ENCODE data around the gene ABCA12.
"Not testable (repeated sequence)": the region's sequence is repeated elsewhere in the genome, so short reads cannot be mapped to it uniquely, and the experiment has no call there.

The ABCA12 gene, protein sequence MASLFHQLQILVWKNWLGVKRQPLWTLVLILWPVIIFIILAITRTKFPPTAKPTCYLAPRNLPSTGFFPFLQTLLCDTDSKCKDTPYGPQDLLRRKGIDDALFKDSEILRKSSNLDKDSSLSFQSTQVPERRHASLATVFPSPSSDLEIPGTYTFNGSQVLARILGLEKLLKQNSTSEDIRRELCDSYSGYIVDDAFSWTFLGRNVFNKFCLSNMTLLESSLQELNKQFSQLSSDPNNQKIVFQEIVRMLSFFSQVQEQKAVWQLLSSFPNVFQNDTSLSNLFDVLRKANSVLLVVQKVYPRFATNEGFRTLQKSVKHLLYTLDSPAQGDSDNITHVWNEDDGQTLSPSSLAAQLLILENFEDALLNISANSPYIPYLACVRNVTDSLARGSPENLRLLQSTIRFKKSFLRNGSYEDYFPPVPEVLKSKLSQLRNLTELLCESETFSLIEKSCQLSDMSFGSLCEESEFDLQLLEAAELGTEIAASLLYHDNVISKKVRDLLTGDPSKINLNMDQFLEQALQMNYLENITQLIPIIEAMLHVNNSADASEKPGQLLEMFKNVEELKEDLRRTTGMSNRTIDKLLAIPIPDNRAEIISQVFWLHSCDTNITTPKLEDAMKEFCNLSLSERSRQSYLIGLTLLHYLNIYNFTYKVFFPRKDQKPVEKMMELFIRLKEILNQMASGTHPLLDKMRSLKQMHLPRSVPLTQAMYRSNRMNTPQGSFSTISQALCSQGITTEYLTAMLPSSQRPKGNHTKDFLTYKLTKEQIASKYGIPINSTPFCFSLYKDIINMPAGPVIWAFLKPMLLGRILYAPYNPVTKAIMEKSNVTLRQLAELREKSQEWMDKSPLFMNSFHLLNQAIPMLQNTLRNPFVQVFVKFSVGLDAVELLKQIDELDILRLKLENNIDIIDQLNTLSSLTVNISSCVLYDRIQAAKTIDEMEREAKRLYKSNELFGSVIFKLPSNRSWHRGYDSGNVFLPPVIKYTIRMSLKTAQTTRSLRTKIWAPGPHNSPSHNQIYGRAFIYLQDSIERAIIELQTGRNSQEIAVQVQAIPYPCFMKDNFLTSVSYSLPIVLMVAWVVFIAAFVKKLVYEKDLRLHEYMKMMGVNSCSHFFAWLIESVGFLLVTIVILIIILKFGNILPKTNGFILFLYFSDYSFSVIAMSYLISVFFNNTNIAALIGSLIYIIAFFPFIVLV (N-terminal part only)

DNA sequence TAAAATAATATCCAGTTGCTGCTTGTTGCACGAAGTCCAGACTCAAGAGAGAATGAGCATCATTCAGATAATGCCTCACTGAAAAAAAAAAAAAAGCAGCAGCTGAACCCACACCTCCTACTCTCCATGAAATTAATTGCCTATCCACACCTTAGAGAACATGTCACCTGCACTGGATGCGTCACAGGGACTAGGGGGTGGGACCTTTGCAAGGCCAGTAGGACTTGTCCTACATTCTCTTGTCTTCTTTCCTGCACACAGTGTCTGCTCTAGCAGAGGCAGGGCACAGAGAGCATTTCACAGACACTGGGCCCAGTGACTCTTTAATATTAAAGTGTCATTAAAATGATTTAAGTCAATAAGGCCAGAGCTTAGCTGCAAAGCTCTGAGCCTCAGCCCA, at the start of gene ABCA12:
ABCA12 (minus strand) TSS at position 148 of the 400 bp plus-strand sequence. CDS start 418 bp downstream, outside the sequence.
- no peak for DNase-seq (ENCODE audit: low read depth in 3 of 3)

DNA sequence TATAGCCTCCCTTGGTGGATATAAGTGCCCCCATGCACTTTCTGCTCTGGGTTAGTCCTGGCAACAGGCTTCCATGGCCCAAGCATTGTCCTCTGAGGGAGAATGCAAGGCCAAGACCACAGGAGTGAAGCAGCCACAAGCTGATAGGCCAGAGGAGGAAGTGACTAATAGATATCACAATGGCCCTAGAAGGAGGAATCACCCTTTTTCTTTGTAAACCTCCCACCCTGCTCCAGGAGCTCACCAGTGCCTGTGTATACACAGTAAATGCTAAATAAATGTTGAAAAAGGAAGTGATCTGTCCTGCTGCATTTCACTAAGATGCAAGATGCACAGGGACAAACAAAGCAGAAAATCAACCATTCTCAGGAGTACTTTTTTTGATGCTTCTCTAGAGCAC, 49.7 kb upstream of the ABCA12 start:
- DNase-seq (ENCODE audit: low read depth in 3 of 3), result no peak

DNA sequence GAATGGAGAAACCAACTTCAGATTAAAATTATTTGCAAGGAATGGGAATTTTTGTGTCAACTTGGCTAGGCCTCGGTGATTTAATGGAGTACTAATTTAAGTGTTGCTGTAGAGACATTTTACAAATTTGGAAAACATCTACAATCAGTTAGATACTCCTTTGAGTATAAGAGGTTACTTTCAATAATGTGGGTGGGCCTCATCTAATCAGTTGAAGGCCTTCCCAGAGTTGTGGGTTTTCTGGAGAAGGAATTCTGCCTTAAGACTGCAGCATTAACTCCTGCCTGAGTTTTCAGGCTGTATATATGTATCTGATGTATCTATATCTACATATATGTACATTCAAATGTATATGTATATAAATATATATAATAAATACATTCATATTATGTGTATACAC, 47.6 kb upstream of the ABCA12 start:
- no peak for DNase-seq (ENCODE audit: low read depth in 3 of 3)

DNA sequence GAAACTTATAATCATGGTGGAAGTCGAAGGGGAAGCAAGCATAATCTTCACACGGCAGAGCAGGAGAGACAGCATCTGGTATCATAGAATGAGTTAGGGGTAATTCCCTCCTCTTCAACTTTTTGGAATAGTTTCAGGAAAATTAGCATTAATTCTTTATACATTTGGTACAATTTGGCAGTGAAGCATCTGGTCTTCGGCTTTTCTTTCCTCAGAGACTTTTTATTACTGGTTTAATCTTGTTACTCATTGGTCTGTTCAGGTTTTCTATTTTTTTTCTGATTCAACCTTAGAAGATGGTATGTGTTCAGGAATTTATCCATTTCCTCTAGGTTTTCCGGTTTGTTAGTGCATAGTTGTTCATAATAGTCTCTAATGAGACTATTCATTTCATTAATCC, 39.7 kb upstream of the ABCA12 start:
- no peak for DNase-seq (ENCODE audit: low read depth in 3 of 3)

DNA sequence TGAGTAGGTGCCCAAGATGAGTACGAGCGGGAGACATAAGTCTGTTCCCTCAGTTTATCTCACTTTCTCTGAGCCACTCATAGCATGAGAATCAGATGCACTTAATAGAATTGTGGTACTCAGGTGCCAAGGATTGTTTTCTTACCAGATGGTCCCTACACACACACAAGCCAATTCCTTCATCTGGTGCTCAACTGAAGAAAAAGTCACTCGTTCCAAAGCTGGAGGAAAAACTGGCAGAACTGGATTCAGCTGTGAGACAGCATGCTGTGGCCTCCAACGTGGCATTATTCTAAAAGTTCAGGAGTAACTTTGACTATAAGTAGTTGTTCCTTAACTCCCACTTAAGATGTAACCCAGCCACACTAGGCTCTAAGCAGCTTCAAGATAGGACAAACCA, 33.4 kb upstream of the ABCA12 start:
- DNase-seq (ENCODE audit: low read depth in 3 of 3), result no peak

DNA sequence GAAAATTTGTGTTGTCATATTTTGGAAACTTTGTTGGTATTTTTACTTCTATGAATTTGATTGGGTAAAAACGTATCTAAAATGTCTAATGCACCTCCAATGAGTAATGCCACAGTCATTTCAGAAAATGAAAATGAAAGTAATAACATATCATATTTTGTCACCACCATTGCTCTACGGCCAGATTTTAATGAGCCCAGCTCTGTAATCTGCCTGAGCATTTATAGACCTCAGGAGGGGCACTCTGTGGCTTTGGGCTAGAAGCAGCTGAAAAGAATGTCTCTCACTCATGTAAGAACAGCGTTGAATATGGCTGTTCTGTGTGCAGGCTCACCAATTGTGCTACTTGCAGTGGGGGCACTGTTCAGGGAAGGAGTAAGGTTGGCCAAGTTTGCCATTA, 32.7 kb upstream of the ABCA12 start:
- DNase-seq (ENCODE audit: low read depth in 3 of 3), result no peak

DNA sequence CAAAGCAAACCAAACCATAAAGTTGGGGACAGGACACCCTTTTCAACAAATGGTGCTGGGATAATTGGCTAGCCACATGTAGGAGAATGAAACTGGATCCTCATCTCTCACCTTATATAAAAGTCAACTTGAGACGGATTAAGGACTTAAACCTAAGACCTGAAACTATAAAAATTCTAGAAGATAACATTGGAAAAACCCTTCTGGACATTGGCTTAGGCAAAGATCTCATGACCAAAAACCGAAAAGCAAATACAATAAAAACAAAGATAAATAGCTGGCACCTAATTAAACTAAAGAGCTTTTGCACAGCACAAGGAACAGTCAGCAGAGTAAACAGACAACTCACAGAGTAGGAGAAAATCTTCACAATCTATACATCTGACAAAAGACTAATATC, 28.1 kb upstream of the ABCA12 start:
- DNase-seq (ENCODE audit: low read depth in 3 of 3), result not testable (repeated sequence)

DNA sequence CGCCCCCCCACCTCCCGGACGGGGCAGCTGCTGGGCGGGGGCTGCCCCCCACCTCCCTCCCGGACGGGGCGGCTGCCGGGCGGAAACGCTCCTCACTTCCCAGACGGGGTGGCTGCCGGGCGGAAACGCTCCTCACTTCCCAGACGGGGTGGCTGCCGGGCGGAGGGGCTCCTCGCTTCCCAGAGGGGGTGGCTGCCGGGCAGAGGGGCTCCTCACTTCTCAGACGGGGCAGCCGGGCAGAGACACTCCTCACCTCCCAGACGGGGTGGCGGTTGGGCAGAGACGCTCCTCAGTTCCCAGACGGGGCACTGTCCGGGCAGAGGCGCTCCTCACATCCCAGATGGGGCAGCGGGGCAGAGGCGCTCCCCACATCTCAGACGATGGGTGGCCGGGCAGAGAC, 24.9 kb upstream of the ABCA12 start:
- not testable (repeated sequence) for DNase-seq (ENCODE audit: low read depth in 3 of 3)

DNA sequence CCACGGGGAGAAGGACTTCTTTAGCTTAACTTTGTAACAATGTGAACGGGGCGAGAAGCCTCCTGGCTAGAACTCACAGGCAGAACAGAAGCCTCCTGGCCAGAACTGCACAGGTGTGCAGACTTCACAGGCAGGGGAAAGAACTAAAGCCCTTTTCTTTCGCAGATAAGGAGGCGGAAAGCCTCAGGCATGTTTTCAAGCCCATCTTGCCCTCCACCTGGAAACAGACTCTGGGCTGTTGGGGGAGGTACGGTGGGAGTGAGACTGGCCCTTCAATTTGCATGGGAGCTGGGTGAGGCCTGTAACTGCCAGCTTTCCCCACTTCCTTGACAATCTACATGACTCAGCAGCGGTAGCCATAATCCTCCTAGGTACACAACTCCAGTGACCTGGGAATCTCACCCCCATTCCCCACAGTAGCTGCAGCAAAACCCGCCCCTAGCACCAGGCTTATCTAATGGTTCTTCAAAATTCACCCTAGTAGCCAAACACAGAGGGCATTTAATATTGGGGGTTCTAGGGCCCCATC, 22.9 kb upstream of the ABCA12 start:
- no peak for DNase-seq (ENCODE audit: low read depth in 3 of 3)

DNA sequence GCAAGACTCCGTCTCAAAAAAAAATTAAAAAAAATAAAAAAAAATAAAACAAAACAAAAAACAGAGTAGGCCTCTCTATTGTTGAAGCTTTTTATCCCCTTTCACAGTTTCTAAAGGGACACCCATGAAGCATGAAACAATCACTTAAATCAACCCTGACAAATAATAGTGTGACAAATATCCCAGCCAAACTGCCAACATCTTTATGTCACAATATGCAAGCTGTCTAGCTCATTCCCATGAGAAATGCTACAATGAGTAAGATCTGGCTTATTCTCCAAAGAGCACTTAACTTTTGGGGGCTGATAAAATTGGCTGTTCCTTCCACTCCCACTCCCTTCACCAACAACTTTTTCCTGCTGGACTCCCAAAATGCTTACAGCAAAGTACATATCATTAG, 21.7 kb upstream of the ABCA12 start:
- no peak for DNase-seq (ENCODE audit: low read depth in 3 of 3)

DNA sequence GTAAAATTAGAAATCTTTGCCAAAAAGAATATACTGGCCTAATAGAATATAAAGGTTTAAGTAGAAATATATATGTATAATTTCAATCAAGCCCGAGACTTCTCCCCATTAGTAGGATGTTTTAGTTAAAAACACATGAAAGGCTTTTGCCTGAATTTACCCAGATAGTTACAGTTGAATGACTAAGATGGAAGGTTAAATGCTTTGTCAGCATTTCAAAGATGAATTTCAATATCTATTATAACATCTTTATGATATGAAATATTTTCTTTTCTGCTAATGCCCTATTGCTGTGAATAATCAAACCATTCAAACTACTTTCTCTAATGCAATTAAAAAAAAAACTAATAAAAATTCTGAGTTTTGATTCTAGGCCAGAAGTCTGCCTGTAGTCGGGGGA, 18.0 kb upstream of the ABCA12 start:
- DNase-seq (ENCODE audit: low read depth in 3 of 3), result no peak

DNA sequence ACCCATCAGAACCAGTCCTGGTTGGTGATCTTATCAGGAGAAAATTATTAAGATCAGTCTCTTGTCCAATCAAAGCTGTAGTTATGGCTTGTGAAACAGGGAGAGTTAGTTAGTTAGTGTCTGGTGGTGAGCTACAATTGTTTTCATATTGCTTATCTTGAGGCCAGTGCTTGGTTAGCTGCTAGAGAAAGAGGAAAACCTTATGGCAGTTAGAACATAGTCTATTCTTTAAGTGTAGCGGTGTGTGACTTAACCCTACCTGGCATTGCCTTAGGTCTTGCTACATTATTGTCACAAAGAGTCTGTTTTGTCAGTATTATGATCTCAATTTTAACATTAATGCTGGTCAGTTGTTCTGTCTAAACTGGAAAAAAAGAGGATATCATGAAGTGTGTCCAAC, 11.5 kb upstream of the ABCA12 start:
- DNase-seq (ENCODE audit: low read depth in 3 of 3), result no peak

DNA sequence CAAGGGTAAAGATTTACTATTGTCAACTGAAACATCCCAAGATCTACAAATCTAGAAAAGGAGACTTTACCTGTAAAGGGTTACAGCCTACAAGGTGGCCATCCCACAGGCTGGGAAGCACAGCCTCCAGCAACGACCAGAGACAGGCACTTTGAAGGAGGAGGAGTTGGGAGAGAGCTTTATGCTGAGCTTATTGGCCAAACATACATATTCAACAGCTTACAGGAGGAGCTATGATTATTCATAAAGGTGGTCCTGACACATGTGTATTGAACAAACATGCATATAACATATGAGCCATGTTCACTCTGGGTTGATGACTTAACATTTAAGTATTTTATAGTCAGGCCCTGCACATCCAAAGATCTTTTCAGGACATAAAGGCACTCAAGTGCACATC, 11.1 kb upstream of the ABCA12 start:
- no peak for DNase-seq (ENCODE audit: low read depth in 3 of 3)

DNA sequence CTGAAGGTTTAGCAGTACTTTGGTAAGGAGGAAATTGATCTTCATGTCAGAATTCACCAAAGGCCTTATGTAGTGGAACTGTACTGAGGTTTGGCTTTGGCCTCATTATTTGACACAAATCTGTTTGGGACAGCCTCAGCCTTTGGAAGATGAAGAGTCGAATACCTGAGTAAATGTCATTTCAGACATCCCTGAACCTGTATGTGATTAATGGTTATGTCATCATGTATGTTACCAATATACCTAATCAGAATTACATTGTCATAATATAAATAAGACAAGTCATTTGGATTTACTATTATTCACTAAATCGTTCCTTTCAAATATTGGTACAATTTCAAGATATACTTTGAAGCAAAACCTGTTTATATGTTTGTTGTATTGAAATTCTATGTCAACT, 10.6 kb upstream of the ABCA12 start:
- DNase-seq (ENCODE audit: low read depth in 3 of 3), result no peak

DNA sequence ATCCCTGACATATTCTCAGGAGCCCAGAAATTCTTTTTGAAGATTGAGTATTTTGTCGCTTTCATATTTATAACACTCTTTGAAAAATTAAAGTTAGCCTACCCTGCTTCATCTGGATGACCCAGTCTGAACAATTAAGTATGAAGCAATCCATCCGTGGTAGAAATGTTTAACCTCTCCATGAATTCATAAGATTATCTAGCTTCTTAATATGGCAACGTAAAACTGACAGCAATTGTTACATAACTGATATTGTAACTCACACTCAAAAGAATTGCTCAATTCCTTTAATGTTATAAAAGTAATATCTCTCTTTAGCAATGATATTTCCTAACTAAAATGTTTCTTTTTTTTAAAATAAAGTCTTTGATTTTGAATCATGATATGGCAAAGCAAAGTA, 7.2 kb upstream of the ABCA12 start:
- DNase-seq (ENCODE audit: low read depth in 3 of 3), result no peak

DNA sequence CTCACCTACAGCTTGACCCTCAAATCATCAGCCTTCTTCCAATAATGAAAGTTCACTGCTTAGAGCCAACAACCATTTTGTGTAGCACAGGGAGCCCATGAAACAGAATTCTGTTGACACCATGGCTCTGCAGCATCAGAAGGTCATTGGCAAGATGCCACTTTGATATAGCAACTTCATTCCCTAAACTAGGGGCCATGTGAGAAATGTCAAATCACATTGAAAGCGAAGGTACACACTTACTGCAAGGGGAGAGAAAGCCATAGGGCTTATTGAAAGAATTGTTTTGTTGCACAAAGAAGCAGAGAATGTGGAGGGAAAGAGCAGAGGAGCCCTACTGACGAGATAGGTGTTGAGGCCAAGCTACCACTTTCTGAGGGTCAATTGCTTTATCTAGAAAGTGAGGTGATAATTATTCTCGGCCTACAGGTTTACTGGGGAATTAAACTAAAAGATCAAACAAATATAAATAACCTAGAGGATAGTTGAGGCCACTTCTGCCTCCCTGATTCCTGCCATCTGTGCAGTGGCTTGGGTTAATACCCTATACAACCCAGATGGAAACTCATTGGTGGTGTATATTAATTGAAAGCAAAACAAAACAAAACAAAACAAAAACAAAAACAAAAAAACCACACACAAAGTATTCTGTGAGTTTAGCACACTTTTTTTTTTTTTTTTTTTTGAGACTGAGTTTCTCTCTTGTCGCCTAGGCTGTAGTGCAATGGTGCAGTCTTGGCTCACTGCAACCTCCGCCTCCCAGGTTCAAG, 5.9 kb upstream of the ABCA12 start:
- DNase-seq (ENCODE audit: low read depth in 3 of 3), result no peak

DNA sequence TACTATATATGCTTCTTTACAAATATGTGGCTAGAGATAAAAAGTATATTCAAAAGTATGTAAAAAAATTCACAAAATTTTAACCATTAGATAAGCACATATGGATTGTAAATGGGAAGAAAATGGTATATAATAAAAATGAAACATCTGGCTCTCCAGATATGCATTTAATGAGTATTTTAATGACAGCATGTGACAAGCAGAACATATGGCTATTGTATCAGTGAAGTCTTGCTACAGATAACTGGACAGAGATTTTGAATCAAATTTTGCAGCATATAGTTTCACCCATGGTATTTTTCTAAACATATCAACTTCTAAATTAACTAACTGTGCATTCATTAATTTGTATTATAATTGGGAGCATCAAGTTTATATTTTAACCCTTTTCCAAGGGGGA, 5.0 kb upstream of the ABCA12 start:
- no peak for DNase-seq (ENCODE audit: low read depth in 3 of 3)

DNA sequence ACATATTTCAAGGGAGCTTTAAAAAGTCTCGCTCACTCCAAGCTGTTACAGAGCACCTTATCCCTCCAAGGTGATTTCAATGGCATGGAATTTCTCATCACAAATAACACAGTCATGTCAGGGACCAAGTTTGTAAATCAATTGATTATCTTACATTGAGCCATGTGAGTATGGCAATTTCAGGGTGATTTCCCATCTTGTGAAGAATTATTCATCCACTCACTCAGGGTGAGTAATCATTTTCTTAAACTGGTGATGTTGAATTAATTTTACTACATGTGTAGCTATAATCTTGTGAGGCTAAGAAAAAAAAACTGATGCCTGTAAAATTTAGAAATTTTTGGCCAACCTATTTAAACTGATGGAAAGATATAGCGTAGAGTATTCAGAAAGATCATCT, 3.3 kb upstream of the ABCA12 start:
- no peak for DNase-seq (ENCODE audit: low read depth in 3 of 3)

DNA sequence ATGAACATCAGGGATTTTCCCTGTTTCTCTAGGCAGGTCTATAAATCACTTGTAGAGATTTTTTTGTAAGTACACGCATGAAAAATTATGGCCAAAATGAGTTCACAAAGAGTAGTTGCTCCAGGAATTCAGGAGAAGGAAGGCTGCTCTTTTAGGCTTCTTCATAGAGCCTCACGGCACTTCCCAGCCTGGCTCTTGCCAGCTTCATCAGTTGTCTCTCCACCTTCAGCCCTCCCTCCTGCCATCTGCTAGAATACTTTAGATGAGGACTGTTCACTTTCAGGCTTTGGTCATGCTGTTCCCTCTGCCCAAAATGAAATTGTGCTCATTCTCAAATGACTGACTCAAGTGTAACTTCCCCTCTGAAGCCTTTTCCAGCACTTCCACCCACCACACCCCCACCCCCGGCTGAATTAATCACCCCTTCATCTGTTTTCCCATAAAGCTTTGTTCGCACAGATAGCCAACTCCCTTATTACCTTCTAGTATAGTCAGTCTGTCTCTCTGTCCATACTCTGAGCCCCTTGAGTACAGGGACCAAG, 1.8 kb upstream of the ABCA12 start:
- DNase-seq (ENCODE audit: low read depth in 3 of 3), result no peak

DNA sequence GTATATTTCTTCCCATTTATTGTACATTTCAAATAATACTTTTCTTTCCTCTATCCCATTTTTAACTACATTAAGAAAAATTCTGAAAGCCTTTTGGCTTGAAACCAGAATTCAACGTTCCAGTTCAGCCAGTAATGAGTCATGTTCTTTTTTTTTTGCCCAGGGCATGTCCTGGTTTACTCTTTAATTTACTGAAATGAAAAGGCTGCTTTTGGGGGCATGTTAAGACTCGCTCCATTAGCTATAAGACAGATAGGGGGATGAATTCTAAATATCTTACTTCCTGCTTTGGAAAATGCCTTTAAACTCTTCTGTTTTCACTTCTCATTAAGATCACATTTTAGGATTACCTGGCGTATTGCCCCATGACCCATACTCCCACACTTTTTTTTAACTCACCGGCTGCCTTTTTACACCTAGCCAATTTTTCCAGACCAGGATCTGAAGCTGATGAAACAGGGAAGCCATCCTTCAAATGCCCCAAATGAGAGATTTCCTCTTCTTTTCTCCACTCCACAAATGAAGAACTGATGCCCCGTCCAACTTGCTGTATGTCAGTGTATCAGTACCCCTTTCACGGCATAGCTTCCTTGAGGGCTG, 585 bp downstream of the ABCA12 start:
- DNase-seq (ENCODE audit: low read depth in 3 of 3), result no peak

DNA sequence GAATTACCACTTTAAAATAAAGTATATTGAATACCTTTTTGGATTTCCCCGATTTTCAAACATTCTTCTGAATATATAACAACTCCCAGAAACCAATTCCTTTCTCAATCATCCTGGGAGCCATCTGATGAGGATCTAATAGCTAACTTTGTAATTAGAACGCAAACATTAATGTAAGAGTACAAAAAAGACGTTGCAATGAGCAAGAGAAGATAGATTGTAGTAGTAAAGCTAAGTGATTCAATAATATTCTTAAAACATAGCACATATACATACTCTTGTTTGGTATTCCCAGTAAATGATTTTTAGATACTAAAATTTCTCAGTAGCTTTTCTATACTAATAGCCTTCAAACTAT, 1.1 kb downstream of the ABCA12 start:
- no peak for DNase-seq (ENCODE audit: low read depth in 3 of 3)
